ENCODE results near the gene PSMF1.
"Not testable (repeated sequence)": the region's sequence is repeated elsewhere in the genome, so short reads cannot be mapped to it uniquely, and the experiment has no call there.

The PSMF1 gene

GRCh38 chr20:1216527-1217427 lies 98.4 kb downstream of the PSMF1 start:
- not testable (repeated sequence) for DNase-seq
